Astrocyte (in vitro differentiated cells and primary cell): ENCODE data around the gene C16orf96. TPM values are rescaled to one million over a fixed set of nuclear protein-coding genes. Genes with fewer than 3 reads are reported as not detected.
A peak's percentile ranks its signal among the peaks of the same experiment; 100 is the strongest.

Experiments used
- DNase-seq: peaks from one replicate; pipeline ENCODE4 v3.0.0-alpha.2; 2010; ENCODE audit warnings: low read depth
- FAIRE-seq: peaks from 2 replicates; lab custom pipeline; 2011; peaks lifted over from hg19 to GRCh38; lab: Jason Lieb, UNC
- H2AFZ ChIP-seq: 2 replicates; pipeline ENCODE4 v1.6.0; 2012; ENCODE audit warnings: low read depth, low read length, inconsistent platforms
- H3K27ac ChIP-seq: 2 replicates; pipeline ENCODE4 v1.5.1; 2011; ENCODE audit warnings: low read depth, low read length, inconsistent platforms
- H3K27me3 ChIP-seq: 2 replicates; pipeline ENCODE4 v1.6.0; 2011; ENCODE audit warnings: low read length, inconsistent platforms; ENCODE audit not compliant: insufficient read depth
- H3K36me3 ChIP-seq: 2 replicates; pipeline ENCODE4 v1.5.1; 2011; ENCODE audit warnings: low read length, inconsistent platforms; ENCODE audit not compliant: insufficient read depth
- H3K4me1 ChIP-seq: 2 replicates; pipeline ENCODE4 v1.5.1; 2011; ENCODE audit warnings: low read length, inconsistent platforms; ENCODE audit not compliant: insufficient read depth
- H3K4me2 ChIP-seq: 2 replicates; pipeline ENCODE4 v1.6.0; 2012; ENCODE audit warnings: low read length, inconsistent platforms
- H3K4me3 ChIP-seq: 2 replicates; pipeline ENCODE4 v1.5.1; 2011; ENCODE audit warnings: low read depth, mild to moderate bottlenecking, low read length, inconsistent platforms; ENCODE audit not compliant: insufficient read depth
- H3K79me2 ChIP-seq: 2 replicates; pipeline ENCODE4 v1.6.0; 2012; ENCODE audit warnings: mild to moderate bottlenecking, low read length, inconsistent platforms; ENCODE audit not compliant: insufficient read depth
- H3K9ac ChIP-seq: 2 replicates; pipeline ENCODE4 v1.6.0; 2012; ENCODE audit warnings: mild to moderate bottlenecking, low read length, inconsistent platforms
- H3K9me3 ChIP-seq: 2 replicates; pipeline ENCODE4 v1.5.1; 2012; ENCODE audit warnings: low read depth, mild to moderate bottlenecking, low read length, inconsistent platforms; ENCODE audit not compliant: insufficient read depth
- H4K20me1 ChIP-seq: 2 replicates; pipeline ENCODE4 v1.6.0; 2012; ENCODE audit warnings: low read length, inconsistent platforms; ENCODE audit not compliant: insufficient read depth
- H3K27ac Mint-ChIP-seq: one replicate; pipeline ENCODE4 v1.8.0; 2021; ENCODE audit warnings: mild to moderate bottlenecking, mixed read lengths; ENCODE audit not compliant: unreplicated experiment
- H3K27me3 Mint-ChIP-seq: one replicate; pipeline ENCODE4 v1.8.0; 2021; ENCODE audit warnings: low read depth, mixed read lengths; ENCODE audit not compliant: unreplicated experiment
- H3K36me3 Mint-ChIP-seq: one replicate; pipeline ENCODE4 v1.8.0; 2021; ENCODE audit warnings: low read depth, mixed read lengths; ENCODE audit not compliant: unreplicated experiment
- H3K4me1 Mint-ChIP-seq: one replicate; pipeline ENCODE4 v1.8.0; 2021; ENCODE audit warnings: low read depth, mixed read lengths; ENCODE audit not compliant: unreplicated experiment
- H3K4me3 Mint-ChIP-seq: one replicate; pipeline ENCODE4 v1.8.0; 2021; ENCODE audit warnings: mild to moderate bottlenecking, moderate library complexity, mixed read lengths; ENCODE audit not compliant: unreplicated experiment
- H3K9me3 Mint-ChIP-seq: one replicate; pipeline ENCODE4 v1.8.0; 2021; ENCODE audit warnings: mild to moderate bottlenecking, mixed read lengths; ENCODE audit not compliant: unreplicated experiment
- CTCF ChIP-seq: IDR thresholded peaks from 2 replicates; pipeline ENCODE4 v1.5.1; 2011; ENCODE audit warnings: low read depth, mild to moderate bottlenecking, inconsistent platforms, low read length, moderate library complexity; ENCODE audit not compliant: insufficient read depth
- EZH2 ChIP-seq: IDR thresholded peaks from 2 replicates; pipeline ENCODE4 v1.6.1; 2012; ENCODE audit warnings: mild to moderate bottlenecking, low read length, inconsistent platforms; ENCODE audit not compliant: insufficient read depth
- total RNA-seq: library from RNA; stranded (reverse); gene quantifications from 2 replicates; pipeline ENCODE4 v1.2.1, GENCODE V29; 2021

C16orf96 gene
- total RNA-seq, 1 donor from 2014 or later = 0.20 TPM

- Mint-ChIP-seq H3K27ac (no peak overlapping the region), H3K36me3 (peaks cover under 1% of the 10 kb centered on the region)
Measured at GRCh38 chr16:4515611-4516233, 40.4 kb upstream of the C16orf96 start.

GRCh38 chr16:4517812-4518680, 38.1 kb upstream of the C16orf96 start:
- FAIRE-seq (no peak), DNase-seq (no peak)
- Mint-ChIP-seq H3K27ac (no peak overlapping the region), H3K4me1 (peaks cover 21% of the 10 kb centered on the region), H3K4me3 (no peak overlapping the region), H3K27me3 (no peaks in the 10 kb centered on the region), H3K9me3 (no peaks in the 10 kb centered on the region), H3K36me3 (peaks cover 3% of the 10 kb centered on the region)
- H2AFZ ChIP-seq = no peak overlapping the region
- H3K4me3 ChIP-seq = no peak overlapping the region
- H3K36me3 ChIP-seq = no peaks in the 10 kb centered on the region
- peaks cover 6% of the 10 kb centered on the region for H3K79me2 ChIP-seq
- peaks cover 46% of the 10 kb centered on the region for H4K20me1 ChIP-seq
- TF ChIP-seq CTCF = peak; percentile 58
- no peak for TF ChIP-seq EZH2
- no peak overlapping the region for H3K9ac ChIP-seq
- H3K4me1 ChIP-seq = no peaks in the 10 kb centered on the region
- no peaks in the 10 kb centered on the region for H3K9me3 ChIP-seq
- H3K27me3 ChIP-seq = no peaks in the 10 kb centered on the region
- no peak overlapping the region for H3K27ac ChIP-seq
- no peak overlapping the region for H3K4me2 ChIP-seq

More at GRCh38 chr16:4515611-4516233, 40.4 kb upstream of the C16orf96 start:
- Mint-ChIP-seq H3K9me3 (no peaks in the 10 kb centered on the region), H3K27me3 (no peaks in the 10 kb centered on the region), H3K4me3 (no peak overlapping the region), H3K4me1 (peaks cover 17% of the 10 kb centered on the region)
- Histone ChIP-seq H2AFZ (no peak overlapping the region), H3K9ac (no peak overlapping the region), H3K4me2 (no peak overlapping the region), H3K9me3 (no peaks in the 10 kb centered on the region), H3K79me2 (peaks cover 6% of the 10 kb centered on the region), H4K20me1 (peaks cover 51% of the 10 kb centered on the region), H3K27ac (no peak overlapping the region), H3K27me3 (no peaks in the 10 kb centered on the region), H3K4me3 (no peak overlapping the region), H3K36me3 (peaks cover 7% of the 10 kb centered on the region), H3K4me1 (no peaks in the 10 kb centered on the region)
- TF ChIP-seq EZH2 = no peak
- FAIRE-seq = no peak
- DNase-seq = no peak

GRCh38 chr16:4519274-4520058, 36.7 kb upstream of the C16orf96 start:
- no peak for TF ChIP-seq EZH2
- TF ChIP-seq CTCF = no peak
- Histone ChIP-seq H3K4me2 (no peak overlapping the region), H3K4me3 (no peak overlapping the region), H3K79me2 (peaks cover 7% of the 10 kb centered on the region), H3K9ac (no peak overlapping the region), H2AFZ (no peak overlapping the region), H3K36me3 (no peaks in the 10 kb centered on the region), H3K9me3 (no peaks in the 10 kb centered on the region), H3K27me3 (no peaks in the 10 kb centered on the region), H4K20me1 (peaks cover 56% of the 10 kb centered on the region), H3K27ac (no peak overlapping the region), H3K4me1 (no peaks in the 10 kb centered on the region)
- FAIRE-seq (no peak), DNase-seq (no peak)
- Mint-ChIP-seq H3K36me3 (peaks cover 13% of the 10 kb centered on the region), H3K9me3 (peaks cover 2% of the 10 kb centered on the region), H3K27ac (no peak overlapping the region), H3K4me1 (peaks cover 22% of the 10 kb centered on the region), H3K27me3 (no peaks in the 10 kb centered on the region), H3K4me3 (peak overlapping the region; percentile 54)
